A204.1 (cell line): ENCODE measurements around the gene FPR1.

Experiments
- FAIRE-seq: peaks from 2 replicates; lab custom pipeline; 2012; peaks lifted over from hg19 to GRCh38; lab: Jason Lieb, UNC

Gene FPR1

DNA sequence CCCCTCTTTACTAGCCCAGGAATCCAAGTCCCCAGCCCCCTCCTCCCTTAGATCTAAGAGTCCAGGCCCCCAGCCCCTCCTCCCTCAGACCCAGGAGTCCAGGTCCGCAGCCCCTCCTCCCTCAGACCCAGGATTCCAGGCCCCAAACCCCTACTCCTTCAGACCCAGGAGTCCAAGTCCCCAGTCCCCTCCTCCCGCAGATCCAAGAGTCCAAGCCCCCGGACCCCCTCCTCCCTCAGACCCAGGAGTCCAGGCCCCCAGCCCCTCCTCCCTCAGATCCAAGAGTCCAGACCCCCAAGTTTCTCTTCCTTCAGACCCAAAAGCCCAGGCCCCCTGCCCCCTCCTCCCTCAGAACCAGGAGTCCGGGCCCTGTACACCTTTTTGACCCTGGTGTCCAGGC is 47.1 kb downstream of the FPR1 start:
- no peak for FAIRE-seq

DNA sequence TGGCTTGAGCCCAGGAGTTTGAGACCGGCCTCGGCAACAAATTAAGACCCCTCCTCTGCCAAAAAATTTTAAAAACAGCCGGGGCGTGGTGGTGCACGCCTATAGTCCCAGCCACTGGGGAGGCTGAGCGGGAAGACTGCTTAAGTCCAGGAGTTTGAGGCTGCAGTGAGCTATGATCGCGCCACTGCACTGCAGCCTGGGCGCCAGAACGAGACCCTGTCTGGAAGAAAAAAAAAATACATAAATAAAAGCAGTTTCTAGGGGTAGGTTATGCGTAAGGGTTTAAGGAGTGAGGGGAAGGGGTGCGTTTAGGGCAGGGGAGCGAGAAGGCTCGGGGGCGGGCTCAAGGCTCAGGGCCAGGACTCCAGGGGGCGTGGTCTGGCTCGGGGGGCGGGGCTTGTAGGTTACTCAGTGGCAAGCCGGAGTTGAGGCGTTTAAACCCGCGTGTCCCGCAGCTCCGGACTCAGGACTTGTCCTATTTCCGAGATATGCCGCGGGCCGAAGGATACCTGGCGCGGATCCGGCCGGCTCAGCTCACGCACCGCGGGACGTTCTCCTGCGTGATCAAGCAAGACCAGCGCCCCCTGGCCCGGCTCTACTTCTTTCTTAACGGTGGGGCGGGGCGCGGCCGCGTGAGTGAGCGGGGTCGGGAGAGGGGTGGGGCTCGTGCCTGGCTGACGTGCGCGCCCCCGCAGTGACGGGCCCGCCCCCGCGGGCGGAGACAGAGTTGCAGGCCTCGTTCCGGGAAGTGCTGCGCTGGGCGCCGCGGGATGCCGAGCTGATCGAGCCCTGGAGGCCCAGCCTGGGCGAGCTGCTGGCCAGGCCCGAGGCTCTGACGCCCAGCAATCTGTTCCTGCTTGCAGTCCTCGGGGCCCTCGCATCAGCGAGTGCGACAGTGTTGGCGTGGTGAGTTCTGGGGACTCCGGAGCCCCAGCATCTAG is 47.8 kb downstream of the FPR1 start:
- FAIRE-seq, result no peak

DNA sequence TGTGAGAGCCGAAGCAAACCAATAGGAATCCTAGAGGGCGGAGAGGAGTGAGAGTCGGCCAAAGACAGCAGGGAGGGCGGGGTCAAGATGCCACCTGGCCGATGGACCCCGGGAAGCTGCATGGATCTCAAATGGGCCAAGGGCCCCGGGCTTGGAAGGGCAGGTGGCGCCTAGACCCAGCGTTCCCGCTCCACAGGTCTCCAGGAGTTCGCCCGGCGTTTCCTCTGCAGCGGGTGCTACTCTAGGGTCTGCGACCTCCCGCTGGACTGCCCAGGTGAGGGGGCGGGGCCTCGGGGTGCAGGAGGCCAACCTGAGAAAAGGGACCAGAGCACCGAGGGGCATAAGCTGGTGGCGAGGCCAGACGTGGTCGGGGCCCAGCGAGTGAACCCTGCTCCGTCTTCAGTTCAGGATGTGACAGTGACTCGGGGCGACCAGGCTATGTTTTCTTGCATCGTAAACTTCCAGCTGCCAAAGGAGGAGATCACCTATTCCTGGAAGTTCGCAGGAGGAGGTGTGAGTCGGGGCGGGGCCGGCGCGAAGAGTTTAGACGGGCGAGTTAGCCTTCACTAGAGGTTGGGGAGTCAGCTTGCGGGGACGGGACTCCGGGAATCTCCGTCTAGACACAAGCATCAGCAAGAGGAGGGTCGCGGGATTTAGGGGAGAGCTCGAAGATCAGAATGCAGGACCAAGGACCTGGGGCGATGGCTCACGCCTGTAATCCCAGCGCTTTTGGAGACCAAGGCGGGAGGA is 48.7 kb downstream of the FPR1 start:
- FAIRE-seq, result no peak

DNA sequence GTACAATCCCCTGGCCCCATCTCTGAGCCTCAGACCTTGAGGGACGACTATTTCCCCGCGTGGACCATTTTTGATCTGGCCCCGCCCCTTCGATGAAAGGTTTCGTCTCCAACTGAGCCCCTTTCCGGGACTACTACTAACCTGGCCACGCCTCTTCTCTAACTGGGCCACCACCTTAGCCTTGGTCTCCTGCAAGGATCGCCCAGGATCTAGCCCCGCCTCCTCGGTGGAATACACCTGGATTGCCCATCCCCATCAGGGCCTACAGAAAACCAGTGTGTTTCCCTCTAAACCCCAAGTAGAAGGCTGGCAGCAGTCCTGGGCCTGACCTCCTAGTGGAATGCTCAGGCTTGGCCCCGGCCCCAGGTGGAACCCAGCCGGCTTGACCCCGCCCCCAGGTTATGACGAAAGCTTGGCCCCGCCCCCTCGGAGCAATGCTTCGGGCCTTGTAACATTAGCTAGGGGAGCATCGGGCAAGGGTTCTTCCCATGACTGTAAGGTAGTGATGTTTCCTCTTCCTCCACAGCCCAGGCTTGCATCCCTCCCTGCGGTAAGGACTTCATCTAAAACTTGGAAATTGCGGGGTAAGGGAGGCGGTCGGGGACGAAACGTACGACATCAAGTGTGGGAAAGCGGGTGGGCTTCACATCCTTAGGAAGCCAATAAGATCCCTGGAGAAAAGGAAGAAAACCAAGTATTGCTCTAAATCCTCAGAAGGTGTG is 49.4 kb downstream of the FPR1 start:
- FAIRE-seq, result no peak

DNA sequence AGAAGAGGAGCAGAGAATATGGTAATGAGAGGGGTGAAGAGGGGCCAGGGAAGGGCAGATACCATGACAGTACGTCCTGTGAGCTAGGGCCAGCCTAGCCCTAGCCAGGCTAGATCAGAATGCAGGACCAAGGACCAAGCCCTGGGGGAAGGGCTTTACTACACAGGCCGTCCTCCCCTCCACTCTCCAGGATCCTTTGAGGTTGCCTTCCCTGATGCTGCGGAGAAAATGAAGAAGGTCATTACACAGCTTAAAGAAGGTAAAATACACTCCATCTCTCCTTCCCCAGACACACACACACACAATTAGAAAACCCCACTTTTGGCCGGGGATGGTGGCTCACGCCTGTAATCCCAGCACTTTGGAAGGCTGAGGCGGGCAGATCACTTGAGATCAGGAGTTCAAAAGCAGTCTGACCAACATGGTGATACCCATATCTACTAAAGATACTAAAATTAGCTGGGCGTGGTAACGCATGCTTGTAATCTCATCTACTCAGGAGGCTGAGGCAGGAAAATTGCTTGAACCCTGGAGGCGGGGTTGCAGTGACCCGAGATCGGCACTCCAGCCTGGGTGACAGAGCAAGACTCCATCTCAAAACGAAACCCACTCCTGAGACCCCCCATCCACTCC is 50.1 kb downstream of the FPR1 start:
- FAIRE-seq, result no peak

DNA sequence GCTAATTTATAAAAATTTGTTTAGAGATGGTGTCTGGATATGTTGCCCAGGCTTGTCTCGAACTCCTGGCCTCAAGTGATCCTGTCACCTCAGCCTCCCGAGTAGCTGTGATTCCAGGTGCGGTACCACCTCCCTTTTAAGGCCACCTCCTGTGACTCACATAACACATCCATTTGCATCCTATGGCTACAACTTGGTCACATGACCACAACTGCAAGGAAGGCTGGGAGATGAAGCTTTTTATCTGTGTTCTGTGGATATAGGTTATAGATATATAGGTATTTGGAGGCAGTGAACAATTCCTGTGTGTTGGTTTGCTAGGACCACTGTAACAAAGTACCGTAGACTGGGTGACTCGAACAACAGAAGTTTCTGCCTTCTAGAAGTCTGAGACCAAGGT is 52.5 kb downstream of the FPR1 start:
- no peak for FAIRE-seq

DNA sequence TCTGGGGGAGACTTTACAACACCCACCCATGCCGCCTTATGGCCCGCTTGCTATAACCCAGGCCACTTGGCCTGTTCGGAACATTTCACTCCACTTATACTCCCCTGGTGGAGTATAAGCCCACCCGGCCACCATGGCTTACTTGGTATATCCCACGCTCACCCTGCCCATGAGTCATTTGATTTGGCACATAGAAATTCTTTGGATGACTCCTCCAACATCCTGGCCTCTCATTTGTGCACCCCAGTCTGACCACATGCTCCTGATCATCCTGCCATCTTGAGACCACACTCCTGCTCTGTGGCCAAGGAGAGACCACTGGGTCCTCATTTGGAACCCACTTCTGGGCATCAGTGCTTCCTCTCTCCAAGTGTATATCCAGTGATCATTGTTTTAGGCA is 53.4 kb downstream of the FPR1 start:
- no peak for FAIRE-seq

DNA sequence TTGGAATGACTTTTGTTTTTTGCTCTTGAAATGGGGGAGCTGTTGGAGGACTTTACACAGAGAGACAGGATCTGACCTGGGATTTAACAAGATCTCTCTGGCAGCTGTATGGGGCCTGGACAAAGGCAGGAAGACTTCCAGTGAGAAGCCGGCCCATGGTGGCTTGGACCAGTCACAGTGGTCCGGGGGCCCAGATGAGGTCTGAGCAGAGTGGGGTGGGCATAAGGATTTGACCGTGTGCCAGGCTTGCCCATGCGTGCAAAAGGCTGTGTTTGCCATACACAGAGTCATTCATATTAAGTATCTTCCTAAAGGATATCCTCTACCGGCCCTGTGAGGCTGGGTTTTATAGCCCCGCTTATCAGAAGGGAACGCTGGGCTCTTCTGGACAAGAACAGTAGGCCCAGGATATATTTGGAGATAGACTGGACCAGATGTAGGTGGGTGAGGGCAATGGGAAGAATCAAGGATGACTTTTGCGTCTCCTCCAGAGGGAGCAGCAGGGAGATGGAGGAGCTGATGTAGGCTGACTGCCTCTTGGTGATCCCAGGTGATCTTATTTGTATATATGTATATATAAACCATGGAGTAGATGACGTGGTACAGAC is 54.4 kb downstream of the FPR1 start:
- FAIRE-seq, result no peak

DNA sequence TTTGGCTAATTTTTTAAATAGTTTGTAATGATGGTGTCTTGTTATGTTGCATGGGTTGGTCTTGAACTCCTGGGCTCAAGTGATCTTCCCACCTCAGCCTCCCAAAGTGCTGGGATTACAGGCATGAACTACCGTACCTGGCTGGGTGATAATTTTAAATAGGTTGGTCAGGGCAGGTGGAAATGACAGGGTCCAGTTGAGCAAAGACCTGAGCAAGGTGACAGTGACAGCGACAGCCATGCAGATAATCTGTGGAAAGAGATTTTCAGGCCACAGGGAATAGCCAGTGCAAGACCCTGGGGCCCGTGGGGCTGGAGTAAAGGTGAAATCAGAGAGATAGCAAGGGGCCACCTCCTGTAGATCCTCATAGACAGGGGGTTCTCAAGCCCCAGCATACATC is 55.1 kb downstream of the FPR1 start:
- FAIRE-seq, result no peak
